ENCODE results near the gene ECSCR. TPM values are rescaled to one million over a fixed set of nuclear protein-coding genes. Genes with fewer than 3 reads are reported as not detected.

Gene ECSCR
- total and polyA plus RNA-seq, 2 donors (not counting 3 experiments of a cell fraction or from before 2014, with no cell fraction given): 365 to 1,085 TPM

DNA sequence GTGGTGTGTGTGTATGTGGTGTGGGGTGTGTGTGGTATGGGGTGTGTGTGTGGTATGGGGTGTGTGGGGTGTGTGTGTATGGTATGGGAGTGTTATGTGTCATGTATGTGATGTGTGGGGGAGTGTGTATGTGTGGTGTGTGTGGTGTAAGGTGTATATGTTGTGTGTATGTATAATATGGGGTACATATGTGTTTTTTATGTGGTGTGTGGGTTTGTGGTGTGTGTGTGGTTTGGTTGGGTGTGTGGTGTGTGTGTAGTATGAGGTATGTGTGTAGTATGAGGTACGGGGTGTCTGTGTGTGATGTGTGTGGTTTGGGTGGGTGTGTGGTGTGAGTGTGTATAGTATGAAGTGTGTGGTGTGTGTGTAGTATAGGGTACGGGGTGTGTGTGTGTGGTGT, 11.4 kb downstream of the ECSCR start:
- no TSS peak for BruUV-seq (replicated peaks)
- H3K27me3 ChIP-seq (ENCODE audit: control insufficient read depth in 2 of 2, insufficient read depth in 2 of 2, low read length in 2 of 2): no peaks in the 10 kb centered on the region
- TF ChIP-seq POLR2AphosphoS5 (IDR thresholded peaks at IDR 0.05; ENCODE audit: insufficient read depth, low read depth, low read length): no peak
- no peak for TF ChIP-seq JUN (IDR thresholded peaks at IDR 0.05; ENCODE audit: borderline replicate concordance, insufficient read depth, insufficient read length, low read depth)
- no peak for TF ChIP-seq GATA2 (IDR thresholded peaks at IDR 0.05; ENCODE audit: insufficient read depth, insufficient read length, low read depth, low read length)
- no peak for TF ChIP-seq CTCF (IDR thresholded peaks at IDR 0.05; ENCODE audit: extremely low read depth in 1 of 2, insufficient read depth in 1 of 2, low read depth in 1 of 2, low read length in 2 of 2)
- no peak for TF ChIP-seq FOS (IDR thresholded peaks at IDR 0.05; ENCODE audit: borderline replicate concordance, insufficient read depth, low read length)
- TF ChIP-seq, protein P1, sequence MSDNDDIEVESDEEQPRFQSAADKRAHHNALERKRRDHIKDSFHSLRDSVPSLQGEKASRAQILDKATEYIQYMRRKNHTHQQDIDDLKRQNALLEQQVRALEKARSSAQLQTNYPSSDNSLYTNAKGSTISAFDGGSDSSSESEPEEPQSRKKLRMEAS (IDR thresholded peaks at IDR 0.05; ENCODE audit: insufficient read depth, insufficient read length): no peak
- no peak overlapping the region for H3K4me3 ChIP-seq (replicated peaks in 1 of 3; ENCODE audit: insufficient read depth in 1 of 3, low read depth in 1 of 3, low read length in 3 of 3)
- H3K79me2 ChIP-seq (ENCODE audit: control insufficient read depth, insufficient read depth, low read length): peaks cover 11% of the 10 kb centered on the region
- CTCF ChIA-PET: no interaction called here
- H3K9me3 ChIP-seq (replicated peaks; ENCODE audit: control insufficient read depth, insufficient read depth, low read length): no peaks in the 10 kb centered on the region
- DNase-seq (ENCODE audit: low read depth, low spot score): no peak
- peaks cover 42 to 64% of the 10 kb centered on the region in 2 experiments for H3K36me3 ChIP-seq (ENCODE audit: control insufficient read depth in 2 of 2, extremely low read depth in 1 of 2, insufficient read depth in 2 of 2, low read length in 2 of 2)
- intact Hi-C loops (cut with micrococcal nuclease) (no loop called here), dilution Hi-C loops (cut with MboI; ENCODE audit: extremely low pct_ligation_motif_present, low sequenced_read_pairs) (no loop called here)
- H3K9ac ChIP-seq (replicated peaks; ENCODE audit: extremely low read depth, insufficient read depth, low read length): no peak overlapping the region
- no peak overlapping the region for H3K27ac ChIP-seq (ENCODE audit: insufficient read depth, low read depth, low read length)
- FAIRE-seq: no peak
- no peak overlapping the region for H2AFZ ChIP-seq (ENCODE audit: low read depth, low read length)
- no peak overlapping the region for H3K4me2 ChIP-seq (ENCODE audit: insufficient read depth, low read length)
- no peaks in the 10 kb centered on the region for H3K9me1 ChIP-seq (replicated peaks; ENCODE audit: control insufficient read depth, extremely low read depth, insufficient read depth, low read length)
- POLR2A ChIA-PET: no interaction called here
- H3K4me1 ChIP-seq (ENCODE audit: control insufficient read depth, extremely low read depth, insufficient read depth, low read length): peaks cover 19% of the 10 kb centered on the region
- H4K20me1 ChIP-seq (replicated peaks; ENCODE audit: control insufficient read depth, extremely low read depth, insufficient read depth, low read length): no peaks in the 10 kb centered on the region
